HEK293 (cell line): Measurements from ENCODE around the gene FBXO21.

Experiments used
- CTCF ChIP-seq: fragments of 450-650 bp; formaldehyde crosslinking; IDR thresholded peaks from 2 replicates; pipeline ENCODE4 v1.5.1; 2016; ENCODE audit warnings: missing biosample characterization, missing genetic modification characterization
- MYNN ChIP-seq: fragments of 450-650 bp; formaldehyde crosslinking; IDR thresholded peaks from 2 replicates; pipeline ENCODE4 v1.5.1; 2016; ENCODE audit warnings: missing biosample characterization, missing genetic modification characterization, borderline replicate concordance
- PRDM1 ChIP-seq: fragments of 450-650 bp; formaldehyde crosslinking; IDR thresholded peaks from 2 replicates; pipeline ENCODE4; 2016; ENCODE audit warnings: missing biosample characterization, missing genetic modification characterization
- ZNF112 ChIP-seq: fragments of 450-650 bp; formaldehyde crosslinking; IDR thresholded peaks from 2 replicates; pipeline ENCODE4 v1.5.0; 2017; ENCODE audit warnings: missing biosample characterization, missing genetic modification characterization
- ZNF274 ChIP-seq, 2 experiments: fragments of 200-500 bp in 1 of 2; fragments of 450-650 bp in 1 of 2; sonication (Bioruptor generic) in 1 of 2; formaldehyde crosslinking in 1 of 2; IDR thresholded peaks; 2 replicates each; pipeline versions ENCODE4 v1.5.1 to v1.6.1; 2014 to 2016; ENCODE audit warnings: borderline replicate concordance in 1 of 2, inconsistent platforms in 1 of 2, low read length in 1 of 2, missing biosample characterization in 1 of 2, missing genetic modification characterization in 1 of 2
- ZNF398 ChIP-seq: fragments of 450-650 bp; formaldehyde crosslinking; IDR thresholded peaks from 2 replicates; pipeline ENCODE4 v1.5.1; 2017; ENCODE audit warnings: missing biosample characterization, missing genetic modification characterization
- ZSCAN30 ChIP-seq: fragments of 450-650 bp; IDR thresholded peaks from 2 replicates; pipeline ENCODE4 v1.5.1; 2018; ENCODE audit warnings: missing biosample characterization, mild to moderate bottlenecking, missing genetic modification characterization, moderate library complexity

GRCh38 chr12:117187421-117187820 is 2.8 kb downstream of the FBXO21 start:
- TF ChIP-seq MYNN (tag by site-specific recombination), result no peak
- TF ChIP-seq PRDM1 (tag by site-specific recombination), result no peak
- no peak for TF ChIP-seq CTCF (tag by site-specific recombination)
- TF ChIP-seq ZNF274 (IDR thresholded peaks at IDR 0.05; ENCODE audit: low read length), result no peak
- TF ChIP-seq ZNF274 (tag by site-specific recombination; IDR thresholded peaks at IDR 0.05; ENCODE audit: borderline replicate concordance), result no peak
- TF ChIP-seq ZNF112 (tag by site-specific recombination), result no peak
- TF ChIP-seq ZSCAN30 (tag by site-specific recombination), result no peak
- TF ChIP-seq ZNF398 (tag by site-specific recombination), result no peak
